Melanocyte of skin (primary cell): ENCODE results near the gene NSDHL. TPM values are rescaled to one million over a fixed set of nuclear protein-coding genes. Genes with fewer than 3 reads are reported as not detected.

Experiments used
- total RNA-seq, 2 donors: library from RNA; depleted of rRNA; stranded (reverse); fragments of >200 nt; gene quantifications; 2 replicates each; pipeline ENCODE4 v1.2.3, GENCODE V29; 2012

NSDHL gene
- 10 to 100 TPM; 16.5 to 24.3 TPM for total RNA-seq

GRCh38 chrX:152830312-152831305, at the start of gene NSDHL, which contains the start of gene CETN2:
TSS of gene NSDHL (plus strand) at chrX:152831063. CDS start at chrX:152846325, 15,262 bp downstream.
TSS of gene CETN2 (minus strand) at chrX:152830757. CDS start at chrX:152830710, 47 bp downstream.

GRCh38 chrX:152897222-152898131, 66.6 kb downstream of the NSDHL start, which contains the start of gene ZNF185:
TSS of gene ZNF185 (plus strand) at chrX:152898067. CDS start at chrX:152914490, 16,423 bp downstream.

Other genes with a start within 250 kb of the NSDHL start
- gene GABRQ, start 193.2 kb upstream of the NSDHL start, total RNA-seq = not detected
- gene MAGEA3, start 132.3 kb upstream of the NSDHL start, total RNA-seq = not detected
- not detected for gene CSAG2, start 121.8 kb upstream of the NSDHL start, total RNA-seq
- gene MAGEA2B, start 116.4 kb upstream of the NSDHL start, total RNA-seq = not detected
- not detected for gene CSAG1, start 97.3 kb upstream of the NSDHL start, total RNA-seq
- gene MAGEA12, start 97.3 kb upstream of the NSDHL start, total RNA-seq = not detected
- not detected for gene MAGEA2, start 77.2 kb upstream of the NSDHL start, total RNA-seq
- not detected for gene CSAG3, start 71.8 kb upstream of the NSDHL start, total RNA-seq
- gene MAGEA6, start 61.4 kb upstream of the NSDHL start, total RNA-seq = not detected
- gene CETN2, start 306 bp upstream of the NSDHL start, total RNA-seq = 10 to 100 TPM; 22.0 to 25.1 TPM
- 1 to 10 TPM in 1 of 2 donors, under 1 TPM in 1; 0.33 to 1.0 TPM for gene ZNF185, start 67.0 kb downstream of the NSDHL start, total RNA-seq
- gene PNMA5, start 163.1 kb downstream of the NSDHL start, total RNA-seq = not detected
- not detected for gene PNMA3, start 225.4 kb downstream of the NSDHL start, total RNA-seq
- gene PNMA6A, start 241.4 kb downstream of the NSDHL start, total RNA-seq = 1 to 10 TPM; 3.0 to 5.2 TPM